Activated CD8-positive, alpha-beta T cell treated with anti-CD3 and anti-CD28 coated beads for 36 hours (primary cell): Measurements from ENCODE around the gene PKDCC. TPM values are rescaled to one million over a fixed set of nuclear protein-coding genes. Genes with fewer than 3 reads are reported as not detected.

Experiments
- ATAC-seq: fragments of 200-7000 bp; cut with Tn5 transposase; one replicate; pipeline ENCODE4 v1.10.0; 2021; ENCODE audit warnings: mild to moderate bottlenecking, moderate library complexity
- CTCF ChIA-PET: fragments of 350-600 bp; sonication (Branson Sonifier 250); formaldehyde crosslinking; loops from one replicate; lab custom pipeline; 2021; ENCODE audit warnings: antibody characterized with exemption; lab: Charles Lee
- POLR2A ChIA-PET: fragments of 350-600 bp; sonication (Branson Sonifier 250); formaldehyde crosslinking; loops from one replicate; lab custom pipeline; 2021; ENCODE audit warnings: antibody characterized with exemption; lab: Charles Lee
- DNase-seq: peaks from one replicate; pipeline ENCODE4 v3.0.0-alpha.2; 2020
- H3K27ac Mint-ChIP-seq: one replicate; pipeline ENCODE4 v1.8.0; 2021; ENCODE audit warnings: mild to moderate bottlenecking, mixed read lengths
- H3K27me3 Mint-ChIP-seq: one replicate; pipeline ENCODE4 v1.8.0; 2021; ENCODE audit warnings: mixed read lengths
- H3K36me3 Mint-ChIP-seq: one replicate; pipeline ENCODE4 v1.8.0; 2021; ENCODE audit warnings: low read depth, mixed read lengths
- H3K4me1 Mint-ChIP-seq: one replicate; pipeline ENCODE4 v1.8.0; 2021; ENCODE audit warnings: low read depth, mixed read lengths
- H3K4me3 Mint-ChIP-seq: one replicate; pipeline ENCODE4 v1.8.0; 2021; ENCODE audit warnings: mild to moderate bottlenecking, moderate library complexity, mixed read lengths
- H3K9me3 Mint-ChIP-seq: one replicate; pipeline ENCODE4 v1.8.0; 2021; ENCODE audit warnings: mixed read lengths
- CTCF ChIP-seq: fragments of 200-600 bp; IDR thresholded peaks from one replicate; pipeline ENCODE4 v1.8.0; 2022; ENCODE audit warnings: antibody characterized with exemption, mild to moderate bottlenecking
- intact Hi-C: fragments of 100-400 bp; cut with micrococcal nuclease; formaldehyde crosslinking; loops from one replicate; pipeline ENCODE4 v1.10.0; 2022
- total RNA-seq, 2 experiments: library from RNA; stranded (reverse); gene quantifications; one replicate each; pipeline ENCODE4 v1.2.3, GENCODE V29; 2021

PKDCC gene
- total RNA-seq, 2 experiments from 2014 or later = not detected

- no peak for ATAC-seq
- POLR2A ChIA-PET = no interaction called here
- DNase-seq = no peak
- CTCF ChIA-PET = interaction anchor here (1.0 to 14.2 kb wide), 7 partner anchors 79 to 238 kb away, joined by 3 to 361 read pairs (median 19); no protein-coding TSS in a partner anchor
- Mint-ChIP-seq H3K27me3 (no peaks in the 10 kb centered on the region), H3K4me1 (peaks cover 2% of the 10 kb centered on the region), H3K27ac (no peak overlapping the region), H3K9me3 (no peaks in the 10 kb centered on the region), H3K36me3 (no peaks in the 10 kb centered on the region), H3K4me3 (no peak overlapping the region)
- intact Hi-C loops = loop anchor here (10.0 kb wide), 1 partner anchor 233 kb away; no protein-coding TSS in a partner anchor
- TF ChIP-seq CTCF = no peak
These were observed 43.9 kb downstream of the PKDCC start for GRCh38 chr2:42091671-42092070.

DNA sequence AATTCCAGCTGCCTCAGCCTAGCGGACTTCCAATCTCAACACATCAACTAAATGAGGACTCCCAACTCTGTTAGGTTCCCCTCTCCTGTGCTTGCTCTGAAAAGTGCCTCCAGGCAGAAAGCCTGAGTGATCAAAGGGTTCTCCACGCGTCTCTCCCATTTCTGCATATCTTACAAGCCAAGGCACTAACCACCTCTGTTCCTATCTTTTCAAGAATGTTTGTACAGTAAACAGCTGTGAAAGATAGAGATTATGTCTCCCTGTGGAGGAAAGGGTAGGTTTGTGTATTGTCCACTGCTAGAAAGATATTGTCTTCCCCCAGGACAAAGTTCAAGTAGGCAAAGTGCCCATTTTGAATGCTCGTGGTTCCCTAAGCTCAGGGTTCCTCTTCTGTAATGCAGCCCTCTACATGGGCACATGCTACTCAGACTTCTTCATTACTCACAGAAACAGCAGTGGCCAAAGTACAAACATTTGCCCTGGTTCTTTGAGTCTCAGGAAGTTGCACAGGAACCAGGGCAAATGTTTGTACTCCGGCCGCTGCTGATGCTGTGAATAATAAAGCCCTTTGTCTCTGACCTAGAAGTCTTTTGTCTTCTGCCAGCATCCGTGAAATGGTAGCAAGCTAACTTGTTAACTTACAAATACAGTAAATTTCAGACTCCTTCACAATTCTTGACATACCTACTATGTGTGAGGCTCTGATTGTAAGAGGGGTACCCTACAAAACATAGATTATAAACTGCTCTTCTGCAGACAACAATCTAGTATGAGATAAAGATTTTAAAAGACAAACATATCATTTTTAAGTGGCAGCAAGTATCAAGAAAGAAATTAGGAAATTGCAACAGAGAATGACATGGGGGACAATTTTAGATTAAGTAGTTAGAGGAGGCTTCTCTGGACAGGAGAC, 44.5 kb downstream of the PKDCC start:
- no peaks in the 10 kb centered on the region for H3K4me1 Mint-ChIP-seq
- H3K36me3 Mint-ChIP-seq = no peaks in the 10 kb centered on the region
- ChIA-PET CTCF (interaction anchor here (1.0 to 14.2 kb wide), 5 partner anchors 91 to 236 kb away, joined by 3 to 361 read pairs (median 22); no protein-coding TSS in a partner anchor), POLR2A (no interaction called here)
- H3K4me3 Mint-ChIP-seq = no peak overlapping the region
- intact Hi-C loops = loop anchor here (10.0 kb wide), 1 partner anchor 232 kb away; no protein-coding TSS in a partner anchor
- ATAC-seq (no peak), DNase-seq (no peak)
- no peaks in the 10 kb centered on the region for H3K9me3 Mint-ChIP-seq
- H3K27ac Mint-ChIP-seq = no peak overlapping the region
- TF ChIP-seq CTCF = no peak
- no peaks in the 10 kb centered on the region for H3K27me3 Mint-ChIP-seq

DNA sequence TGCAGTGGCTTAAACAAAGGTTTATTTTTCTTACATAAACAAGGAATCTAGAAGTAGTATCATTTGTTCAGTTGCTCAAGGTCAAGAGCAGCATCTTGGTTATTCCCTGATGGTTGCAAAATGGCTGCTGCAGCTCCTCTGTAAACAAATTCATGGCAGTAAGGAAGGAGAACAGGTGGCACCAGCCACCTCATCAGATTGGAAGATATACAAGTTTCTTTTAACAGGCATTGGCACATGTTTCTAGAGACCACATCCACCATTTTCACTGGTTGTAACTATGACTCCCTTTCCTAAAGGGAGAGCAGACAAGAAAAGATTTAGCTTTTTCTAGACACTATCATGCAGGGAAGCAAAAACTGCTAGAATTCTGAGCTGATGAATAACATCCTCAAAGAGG, 46.3 kb downstream of the PKDCC start:
- CTCF ChIA-PET = interaction anchor here (0.8 to 5.1 kb wide), 13 partner anchors 17 to 268 kb away, joined by 3 to 73 read pairs (median 13); no protein-coding TSS in a partner anchor
- no peak for DNase-seq
- no peak for ATAC-seq
- Mint-ChIP-seq H3K27me3 (no peaks in the 10 kb centered on the region), H3K27ac (no peak overlapping the region), H3K36me3 (no peaks in the 10 kb centered on the region), H3K9me3 (no peaks in the 10 kb centered on the region), H3K4me1 (peaks cover 4% of the 10 kb centered on the region), H3K4me3 (no peak overlapping the region)
- TF ChIP-seq CTCF = no peak
- intact Hi-C loops = loop anchor here (10.0 kb wide), 1 partner anchor 231 kb away; no protein-coding TSS in a partner anchor
- POLR2A ChIA-PET = no interaction called here

DNA sequence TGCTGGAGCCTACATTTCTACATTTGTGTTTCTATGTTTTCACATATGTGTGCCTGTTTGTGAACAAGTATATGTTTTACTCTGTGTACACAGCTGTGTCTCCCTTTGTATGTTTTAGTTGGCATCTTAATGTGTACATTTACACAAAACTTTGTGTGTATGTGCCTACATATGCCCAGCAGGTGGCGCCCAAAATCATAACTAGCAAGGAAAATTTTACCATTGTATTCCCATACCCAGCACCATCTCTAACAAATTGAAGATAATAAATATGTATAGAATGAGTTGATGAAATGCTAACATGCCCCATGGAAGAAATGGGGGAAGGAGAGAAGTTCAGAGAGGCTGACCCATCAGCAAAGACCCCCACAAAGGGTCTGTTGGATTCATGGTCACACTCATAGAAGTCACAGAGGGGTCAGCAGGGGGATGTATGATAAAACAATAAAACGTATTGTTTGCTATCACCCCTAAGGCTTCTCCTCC, 48.1 kb downstream of the PKDCC start:
- intact Hi-C loops = loop anchor here (2.0 to 10.0 kb wide), 4 partner anchors 101 to 266 kb away; partner anchors contain the start of gene COX7A2L
- POLR2A ChIA-PET = interaction anchor here (0.6 to 1.6 kb wide), 2 partner anchors 75 to 127 kb away, joined by 3 to 4 read pairs; no protein-coding TSS in a partner anchor
- no peaks in the 10 kb centered on the region for H3K27me3 Mint-ChIP-seq
- H3K4me3 Mint-ChIP-seq = no peak overlapping the region
- peak; percentile 68 for ATAC-seq
- TF ChIP-seq CTCF = peak; percentile 89
- CTCF ChIA-PET = interaction anchor here (0.6 to 5.1 kb wide), 50 partner anchors 9 to 264 kb away, joined by 3 to 73 read pairs (median 5); no protein-coding TSS in a partner anchor
- no peak overlapping the region for H3K27ac Mint-ChIP-seq
- peaks cover 21% of the 10 kb centered on the region for H3K4me1 Mint-ChIP-seq
- peaks cover 13% of the 10 kb centered on the region for H3K9me3 Mint-ChIP-seq
- peak; percentile 88 for DNase-seq
- peaks cover 9% of the 10 kb centered on the region for H3K36me3 Mint-ChIP-seq
